GM21529 (cell line): ENCODE data around the gene AFDN.
A peak's percentile ranks its signal among the peaks of the same experiment; 100 is the strongest.

ENCODE experiments used
- ATAC-seq: cut with Tn5 transposase; IDR thresholded peaks from one replicate; pipeline ENCODE4 v1.9.1; 2021; ENCODE audit not compliant: unreplicated experiment

The AFDN gene

GRCh38 chr6:167826896-167827582 lies at the start of gene AFDN:
Gene AFDN, plus strand, starts transcription at chr6:167826911. Its CDS starts 222 bp downstream, at chr6:167827133.
- peak; percentile 38 for ATAC-seq

DNA sequence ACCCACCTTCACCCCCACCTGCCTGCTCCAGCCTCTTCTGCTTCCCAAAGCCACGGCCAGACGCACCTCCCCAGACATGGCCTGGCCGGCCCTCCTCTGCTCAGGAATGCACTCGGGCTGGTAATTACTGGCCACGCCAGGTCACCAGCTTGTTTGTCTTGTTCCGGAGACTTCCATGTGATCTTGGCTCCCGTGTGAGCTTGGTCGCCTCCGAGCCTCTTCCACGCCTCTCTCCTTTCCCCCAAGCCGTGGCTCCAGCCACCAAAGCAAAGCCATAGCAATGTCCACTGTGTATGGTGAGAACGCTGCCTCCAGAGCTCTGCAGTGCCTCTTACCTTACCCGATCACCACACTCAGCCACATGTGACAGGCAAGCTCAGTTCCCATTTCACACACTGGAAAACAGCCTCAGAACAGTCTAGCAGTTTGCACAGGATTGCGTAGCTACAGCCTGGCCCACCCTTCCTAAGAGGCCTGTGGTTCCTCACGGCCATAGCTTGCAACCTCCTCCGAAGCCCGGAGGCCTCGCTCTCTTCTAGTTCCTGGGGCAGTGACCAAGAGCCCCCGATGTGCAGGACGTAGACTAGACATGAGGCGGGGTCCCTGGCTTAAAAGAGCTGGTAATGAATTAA lies 48.1 kb upstream of the AFDN start:
- ATAC-seq = no peak

DNA sequence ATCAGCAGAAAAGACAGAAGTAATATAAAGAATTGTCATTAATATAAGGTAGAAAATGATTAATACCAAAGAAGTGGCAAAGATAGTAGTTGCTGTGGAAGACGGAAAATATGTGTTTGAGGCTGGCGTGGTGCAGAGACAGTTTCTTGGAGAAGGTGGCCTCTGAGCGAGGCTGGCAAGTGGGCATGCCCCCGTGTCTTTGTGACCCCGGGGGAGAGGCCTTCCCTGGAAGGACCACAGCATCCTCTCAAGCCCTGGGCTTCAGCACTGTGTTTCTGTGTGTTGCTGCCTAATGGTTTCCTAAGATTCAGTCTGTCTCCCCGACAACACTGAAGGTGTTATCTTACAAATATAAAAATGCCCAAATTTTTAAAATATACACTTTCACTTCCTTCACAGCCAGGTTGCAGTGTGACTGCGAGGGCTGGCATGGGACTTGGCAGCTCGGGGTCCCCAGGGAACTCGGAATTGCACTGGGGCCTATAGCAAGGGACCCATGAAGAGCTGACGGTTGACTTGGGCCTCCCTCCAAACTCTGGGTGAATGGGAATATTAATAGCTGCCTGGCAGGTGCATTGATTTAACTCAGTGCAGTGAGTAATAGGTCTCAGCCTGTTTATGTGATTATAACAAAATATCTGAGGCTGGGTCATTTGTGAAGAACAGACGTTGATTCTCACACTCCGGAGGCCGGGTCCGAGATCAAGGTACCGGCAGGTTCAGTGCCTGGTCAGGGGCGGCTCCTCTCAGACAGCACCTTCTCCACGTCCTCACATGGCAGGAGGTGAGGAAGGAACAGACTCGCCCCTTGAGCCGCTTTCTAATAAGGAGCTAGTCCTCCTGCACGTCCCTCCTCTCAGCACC lies 47.4 kb upstream of the AFDN start:
- no peak for ATAC-seq

GRCh38 chr6:167779993-167780655 lies 46.6 kb upstream of the AFDN start:
- ATAC-seq = no peak

GRCh38 chr6:167781066-167781767 lies 45.5 kb upstream of the AFDN start:
- no peak for ATAC-seq

DNA sequence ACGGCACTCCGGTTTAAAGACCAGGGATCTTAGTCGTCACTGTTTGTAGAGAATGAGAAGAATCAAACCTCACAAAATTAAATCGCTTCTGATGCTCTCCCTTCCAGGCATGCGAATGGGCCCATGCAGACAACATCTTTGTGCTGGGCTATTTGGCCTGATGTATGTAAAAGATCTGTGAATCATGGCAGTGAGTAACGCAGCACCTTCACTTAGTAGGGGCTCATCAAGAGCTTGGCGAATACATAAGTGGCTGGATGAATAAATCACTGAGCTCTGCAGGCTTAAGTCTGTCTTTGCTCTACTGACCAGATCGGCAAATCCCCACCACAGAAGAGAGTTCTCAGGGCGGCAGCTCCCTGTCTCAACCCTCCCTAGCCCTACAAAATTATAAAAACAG lies 44.8 kb upstream of the AFDN start:
- no peak for ATAC-seq

DNA sequence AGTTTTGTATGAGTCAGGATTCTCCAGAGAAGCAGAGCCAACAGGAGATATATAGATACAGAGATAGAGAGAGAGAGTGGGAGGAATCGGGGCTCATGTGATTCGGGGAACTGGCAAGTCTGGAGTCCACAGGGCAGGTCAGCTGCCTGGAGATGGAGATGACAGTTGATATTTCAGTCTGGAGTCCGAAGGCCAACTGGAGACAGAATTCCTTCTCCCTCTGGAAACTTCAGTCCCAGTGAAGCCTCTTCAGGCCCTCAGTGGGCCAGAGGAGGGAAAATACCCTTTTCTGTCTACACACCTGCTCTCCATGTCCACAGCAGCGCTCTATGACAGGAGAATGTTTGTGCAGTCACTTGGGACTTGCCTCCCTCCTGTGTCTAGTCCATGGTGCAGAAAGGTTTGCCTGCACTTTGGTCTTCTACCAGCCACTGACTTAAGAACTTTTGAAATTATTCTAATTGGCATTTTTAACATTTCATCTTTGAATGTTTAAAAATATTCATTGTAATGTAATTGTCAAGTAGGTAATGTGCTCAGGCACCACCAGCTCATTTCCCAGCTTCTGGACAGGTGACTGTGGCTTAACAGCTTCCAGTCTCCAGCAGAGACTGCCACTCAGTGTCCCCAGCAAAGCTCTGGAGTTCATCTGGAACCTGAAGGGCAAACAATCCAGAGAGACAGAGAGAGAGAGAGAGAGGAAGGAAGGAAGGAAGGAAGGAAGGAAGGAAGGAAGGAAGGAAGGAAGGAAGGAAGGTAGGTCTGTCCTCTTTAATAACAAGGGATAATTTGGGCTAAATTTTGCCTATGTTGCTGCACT lies 43.8 kb upstream of the AFDN start:
- ATAC-seq = no peak

- ATAC-seq = no peak
Measured at GRCh38 chr6:167786853-167787675, 39.6 kb upstream of the AFDN start.

DNA sequence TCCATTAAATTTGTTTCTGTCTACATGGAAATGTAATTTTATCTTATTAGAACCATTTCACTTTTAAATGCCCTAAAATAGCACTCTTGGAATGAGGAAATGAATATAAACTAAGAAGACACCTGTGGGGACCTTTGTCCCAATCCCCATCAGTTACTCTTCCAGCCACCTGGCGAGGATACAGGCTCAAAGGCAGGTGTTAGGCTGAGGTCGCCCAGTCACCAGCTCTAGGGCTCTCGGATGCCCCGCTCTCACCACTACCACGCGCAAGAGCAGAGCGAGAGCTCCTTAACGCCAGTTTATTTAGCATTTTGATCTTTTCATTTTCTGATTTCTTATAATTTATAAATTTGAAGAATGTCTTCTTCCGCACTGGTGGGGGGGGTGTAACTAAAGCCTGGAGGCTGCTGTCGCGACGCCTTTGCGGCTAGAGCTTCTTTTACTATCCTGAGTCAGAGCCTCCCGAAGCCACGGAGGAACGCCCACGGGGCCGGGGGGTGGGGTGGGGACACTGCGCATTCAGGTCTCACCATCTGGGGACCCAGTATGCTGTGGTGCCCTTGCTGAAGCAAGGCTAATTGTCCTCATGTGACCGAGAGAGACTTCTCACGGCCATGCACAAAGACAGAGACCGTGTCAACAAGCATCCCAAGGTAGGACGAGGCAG lies 38.7 kb upstream of the AFDN start:
- ATAC-seq = no peak

DNA sequence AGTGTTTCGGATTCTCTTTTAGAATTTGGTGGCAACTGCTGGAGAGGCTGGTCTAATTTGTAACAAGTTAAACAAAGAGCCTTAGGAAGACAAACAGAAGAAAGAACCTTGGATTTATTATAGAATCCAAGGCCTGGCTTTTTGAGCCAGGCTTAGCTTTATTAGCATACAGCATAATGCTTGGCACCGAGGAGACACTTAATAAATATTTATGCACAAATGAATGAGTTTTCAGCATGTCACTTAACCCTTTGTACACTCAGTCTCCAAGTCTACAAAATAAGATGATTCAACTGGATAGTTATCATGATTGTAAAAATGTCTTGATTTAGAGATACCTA lies 38.2 kb upstream of the AFDN start:
- no peak for ATAC-seq

DNA sequence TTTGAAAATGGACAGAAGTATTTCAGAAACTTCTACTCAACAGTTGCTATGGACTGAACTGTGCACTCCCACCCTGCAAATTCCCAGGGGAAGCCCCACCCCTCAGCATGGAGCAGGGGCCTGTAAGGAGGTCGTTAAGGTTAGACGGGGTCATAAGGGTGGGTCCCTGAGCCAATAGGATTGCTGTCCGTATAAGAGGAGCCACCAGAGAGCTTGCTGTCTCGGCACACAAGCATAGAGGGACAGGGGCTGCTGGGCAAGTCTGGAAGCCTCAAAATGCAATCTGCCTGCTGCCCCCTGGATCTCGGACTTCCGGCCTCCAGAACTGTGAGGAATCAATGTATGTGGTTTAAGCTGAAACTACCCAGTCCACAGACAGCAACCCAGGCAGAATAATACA lies 37.4 kb upstream of the AFDN start:
- ATAC-seq = no peak

GRCh38 chr6:167791091-167791779 lies 35.5 kb upstream of the AFDN start:
- no peak for ATAC-seq

DNA sequence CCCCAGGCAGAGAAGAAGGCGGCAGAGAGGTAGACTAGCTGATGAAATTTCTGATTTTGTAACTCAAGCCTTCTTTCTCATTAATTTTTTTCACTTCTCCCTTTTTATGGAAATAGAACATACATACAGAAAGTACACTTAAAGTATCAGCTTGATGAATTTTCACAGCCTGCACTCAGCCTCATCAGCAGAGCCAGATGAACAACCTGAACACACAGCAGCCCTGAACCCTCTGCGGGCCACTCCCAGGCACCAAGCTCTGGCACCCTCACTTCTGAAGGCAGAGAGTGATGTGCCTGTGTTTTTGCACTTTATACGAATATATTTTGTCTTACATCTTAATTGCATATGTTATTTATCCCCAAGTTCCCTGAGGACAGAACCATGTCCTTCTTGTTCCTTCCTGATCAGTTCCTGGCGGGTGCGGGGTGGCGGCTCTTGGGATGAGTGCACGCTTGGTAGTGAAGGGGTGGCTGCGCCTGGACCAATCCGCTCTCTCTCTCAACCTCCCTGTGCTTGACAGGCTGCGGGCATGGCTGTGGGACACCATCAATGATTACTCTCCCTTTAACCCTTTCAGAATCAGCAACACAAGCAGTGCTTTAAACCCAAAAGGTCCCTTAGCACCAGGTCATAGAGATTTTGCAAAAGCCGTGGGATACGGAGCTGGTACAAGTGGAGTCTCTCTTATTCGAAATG lies 34.8 kb upstream of the AFDN start:
- no peak for ATAC-seq

- no peak for ATAC-seq
Measured at GRCh38 chr6:167793421-167793820, 33.3 kb upstream of the AFDN start.

DNA sequence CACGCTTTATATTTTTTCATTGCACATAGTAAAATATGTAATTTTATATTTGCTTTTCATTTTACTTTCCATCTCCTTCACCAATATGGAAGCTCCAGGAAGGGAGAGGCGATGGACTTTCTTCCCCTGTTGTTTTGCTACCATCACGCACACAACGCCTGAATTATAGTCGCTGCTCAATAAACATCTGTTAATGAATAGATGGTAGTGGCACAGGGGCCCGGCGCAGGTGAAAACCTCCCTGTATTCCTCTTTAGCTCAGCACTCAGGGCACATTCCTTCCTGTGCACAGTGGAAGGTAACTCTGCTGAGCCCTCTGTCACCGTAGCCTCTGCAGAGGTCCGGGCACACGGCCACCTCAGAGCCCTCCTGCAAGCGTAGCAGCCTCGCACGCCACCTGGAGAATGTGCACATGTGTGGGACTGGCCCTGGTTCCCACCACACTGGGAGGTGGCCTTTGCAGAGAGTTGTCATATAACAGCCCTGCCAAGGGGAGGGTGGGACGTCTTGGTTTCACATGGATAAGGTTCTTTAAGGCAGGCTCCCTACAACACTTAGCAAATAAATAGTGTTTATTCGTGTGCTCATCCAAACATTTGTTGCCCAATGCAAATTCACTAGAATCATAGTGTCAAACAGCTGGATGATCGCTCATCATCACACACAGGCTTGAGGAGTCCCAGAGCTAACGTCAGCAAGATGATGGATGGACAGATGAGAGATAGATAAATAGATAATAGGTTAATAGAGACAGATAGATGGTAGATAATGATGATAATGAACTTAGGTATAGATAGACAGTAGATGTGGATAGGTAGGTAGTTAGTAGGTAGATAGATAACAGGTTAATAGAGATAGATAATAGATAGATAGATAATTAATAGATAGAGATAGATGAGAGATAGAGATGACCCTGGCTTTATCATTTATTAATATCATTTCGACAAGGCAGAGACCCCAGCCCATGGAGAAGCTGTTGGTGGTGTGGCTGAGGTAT lies 32.3 kb upstream of the AFDN start:
- ATAC-seq = no peak

DNA sequence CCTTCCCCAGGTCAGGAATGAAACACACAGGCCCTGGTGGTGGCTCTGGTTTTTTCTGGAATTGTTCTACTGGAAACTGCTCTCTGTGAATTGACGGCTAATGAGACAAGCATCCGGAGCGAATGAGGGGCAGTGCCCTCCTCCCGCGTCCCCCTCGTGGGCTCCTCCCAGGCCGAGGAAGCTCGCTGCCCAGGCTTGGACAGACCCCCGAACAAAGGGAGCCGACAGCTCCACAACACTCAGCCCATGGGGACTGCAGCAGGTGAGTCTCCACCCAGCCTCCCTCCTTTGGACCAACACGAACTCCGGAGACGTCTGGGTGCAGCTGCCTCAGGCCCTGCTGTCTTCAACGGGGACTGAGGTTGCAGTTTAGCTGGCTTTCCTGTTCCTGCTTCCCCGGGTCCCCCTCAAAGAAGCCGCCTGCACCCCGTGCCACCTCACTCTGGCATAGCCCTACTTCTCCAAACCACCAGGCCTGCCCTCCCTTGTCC lies 31.3 kb upstream of the AFDN start:
- ATAC-seq = no peak
